HG02852 (cell line): ENCODE measurements around the gene BLVRB.

Source experiments
- ATAC-seq: cut with Tn5 transposase; IDR thresholded peaks from one replicate; pipeline ENCODE4 v1.9.1; 2021; ENCODE audit warnings: mild to moderate bottlenecking, moderate library complexity; ENCODE audit not compliant: unreplicated experiment

The BLVRB gene

DNA sequence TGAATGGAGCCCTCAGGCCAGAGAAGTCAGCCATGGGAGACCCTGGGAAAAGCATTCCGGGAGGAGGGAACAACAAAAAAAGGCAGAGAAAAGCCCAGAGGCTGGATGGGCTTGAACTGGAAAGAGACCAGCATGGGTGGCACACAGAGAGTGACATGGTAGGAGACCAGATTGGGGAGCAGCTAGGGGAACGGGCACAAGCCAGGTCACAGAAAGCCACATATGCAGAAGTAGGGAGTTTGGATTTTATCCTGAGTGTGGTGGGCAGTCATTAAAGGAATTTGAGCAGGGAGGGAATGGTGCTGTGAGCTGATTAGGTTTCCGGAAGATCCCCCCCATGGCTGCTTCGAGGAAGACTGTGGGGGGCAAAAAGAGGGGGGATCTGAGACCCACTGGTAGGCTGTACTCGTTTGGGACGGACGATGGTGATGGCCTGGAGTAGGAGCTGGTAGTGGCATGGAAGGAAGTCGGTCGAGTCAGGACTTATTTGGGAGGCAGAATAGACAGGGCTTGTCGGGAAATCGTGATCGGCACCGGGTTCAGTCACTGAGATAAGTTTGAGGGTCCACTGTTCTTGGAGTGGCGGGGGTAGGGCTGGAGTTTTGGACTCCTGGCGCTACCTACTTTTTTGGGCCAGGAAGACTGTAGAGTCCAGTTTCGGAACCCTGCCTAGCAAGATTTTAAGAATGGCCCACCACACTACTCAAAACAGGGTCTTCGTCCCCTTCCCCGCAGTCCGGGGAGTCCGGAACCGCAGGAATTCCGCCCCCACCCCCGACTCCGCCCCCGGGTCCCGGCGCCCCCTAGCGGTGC, 40.7 kb downstream of the BLVRB start:
- no peak for ATAC-seq

DNA sequence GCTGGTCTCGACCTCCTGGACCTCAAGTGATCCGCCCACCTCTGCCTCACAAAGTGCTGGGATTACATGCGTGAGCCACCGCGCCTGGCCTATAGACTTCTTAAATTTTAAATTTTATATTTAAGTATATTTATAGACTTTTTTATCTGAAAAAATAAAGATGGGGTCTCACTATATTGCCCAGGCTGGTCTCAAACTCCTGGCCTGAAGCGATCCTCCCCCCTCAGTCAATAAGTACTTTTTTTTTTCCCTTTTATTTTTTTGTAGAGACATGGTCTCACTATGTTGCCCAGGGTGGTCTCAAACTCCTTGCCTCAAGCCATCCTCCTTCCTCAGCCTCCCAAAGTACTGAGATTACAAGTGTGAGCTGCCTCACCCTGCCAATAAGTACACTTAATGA, 41.6 kb downstream of the BLVRB start:
- ATAC-seq = no peak

DNA sequence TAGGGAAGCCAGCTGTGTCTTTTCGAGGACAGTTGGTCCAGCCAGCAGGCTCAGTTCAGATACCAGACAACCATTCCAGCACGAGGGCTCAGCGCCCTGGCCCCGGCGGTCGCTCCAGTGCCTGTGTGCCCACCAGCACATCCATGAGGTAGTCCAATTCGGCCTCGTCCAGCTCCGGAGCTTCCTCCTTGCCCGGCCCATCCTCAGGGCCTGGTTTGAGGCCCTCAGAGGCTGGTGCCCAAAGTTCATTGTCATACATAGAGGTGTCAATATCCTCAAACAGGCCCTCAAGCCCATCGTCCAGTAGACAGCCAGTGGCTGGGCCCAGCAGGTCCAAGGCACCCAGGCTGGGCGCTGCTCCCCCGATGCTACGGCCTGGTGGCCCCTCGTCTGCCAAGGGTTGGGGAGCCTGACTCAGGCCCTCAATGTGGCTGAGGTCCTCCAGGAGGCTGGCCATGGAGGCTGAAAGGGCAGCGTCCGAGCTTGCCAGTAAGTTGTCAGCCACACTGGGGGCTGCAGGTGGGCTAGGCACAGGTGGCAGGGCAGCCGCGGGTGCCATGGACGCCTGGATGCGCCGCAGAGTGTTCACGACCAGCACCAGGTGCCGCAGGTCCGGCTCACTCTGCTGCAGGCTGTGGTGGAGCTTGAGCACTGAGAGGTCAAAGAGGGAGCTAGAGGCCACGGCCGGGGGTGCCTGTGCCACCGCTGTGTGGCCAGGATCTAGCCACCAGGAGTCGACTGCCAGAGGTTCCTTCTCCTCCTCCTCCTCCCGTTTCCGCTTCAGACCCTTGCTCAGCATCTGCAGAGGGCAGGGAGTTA, 42.6 kb downstream of the BLVRB start:
- ATAC-seq = no peak

DNA sequence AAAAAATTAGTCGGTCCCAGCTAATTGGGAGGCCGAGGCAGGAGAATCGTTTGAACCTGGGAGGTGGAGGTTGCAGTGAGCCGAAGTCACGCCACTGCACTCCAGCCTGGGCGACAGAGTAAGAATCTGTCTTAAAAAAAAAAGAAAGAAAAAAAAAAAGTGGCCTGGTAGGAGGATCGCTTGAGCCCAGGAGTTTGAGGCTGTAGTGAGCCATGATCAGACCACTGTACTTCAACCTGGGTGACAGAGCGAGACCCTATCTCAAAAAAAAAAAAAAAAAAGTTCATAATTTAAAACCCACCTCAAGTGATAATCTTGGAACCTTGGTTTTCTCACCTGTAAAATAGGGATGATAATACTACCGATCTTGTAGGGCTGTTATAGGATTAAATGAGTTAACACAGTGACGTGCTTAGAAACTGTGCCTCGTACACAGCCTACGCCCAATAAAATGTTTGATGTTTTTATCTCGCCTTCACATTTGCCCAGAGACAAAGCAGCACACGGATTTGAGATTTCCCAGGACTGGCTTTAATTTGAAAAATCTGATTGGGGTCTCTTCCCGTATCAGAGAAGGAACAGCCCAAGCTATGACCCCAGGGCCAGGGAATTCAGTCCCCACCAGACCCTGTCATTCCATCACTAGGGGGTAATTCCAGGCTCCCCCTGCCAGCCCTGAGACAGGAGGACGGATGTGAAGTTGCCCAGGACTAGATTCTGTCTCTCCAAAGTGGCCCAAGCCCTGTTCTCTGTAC, 43.4 kb downstream of the BLVRB start:
- ATAC-seq = no peak

DNA sequence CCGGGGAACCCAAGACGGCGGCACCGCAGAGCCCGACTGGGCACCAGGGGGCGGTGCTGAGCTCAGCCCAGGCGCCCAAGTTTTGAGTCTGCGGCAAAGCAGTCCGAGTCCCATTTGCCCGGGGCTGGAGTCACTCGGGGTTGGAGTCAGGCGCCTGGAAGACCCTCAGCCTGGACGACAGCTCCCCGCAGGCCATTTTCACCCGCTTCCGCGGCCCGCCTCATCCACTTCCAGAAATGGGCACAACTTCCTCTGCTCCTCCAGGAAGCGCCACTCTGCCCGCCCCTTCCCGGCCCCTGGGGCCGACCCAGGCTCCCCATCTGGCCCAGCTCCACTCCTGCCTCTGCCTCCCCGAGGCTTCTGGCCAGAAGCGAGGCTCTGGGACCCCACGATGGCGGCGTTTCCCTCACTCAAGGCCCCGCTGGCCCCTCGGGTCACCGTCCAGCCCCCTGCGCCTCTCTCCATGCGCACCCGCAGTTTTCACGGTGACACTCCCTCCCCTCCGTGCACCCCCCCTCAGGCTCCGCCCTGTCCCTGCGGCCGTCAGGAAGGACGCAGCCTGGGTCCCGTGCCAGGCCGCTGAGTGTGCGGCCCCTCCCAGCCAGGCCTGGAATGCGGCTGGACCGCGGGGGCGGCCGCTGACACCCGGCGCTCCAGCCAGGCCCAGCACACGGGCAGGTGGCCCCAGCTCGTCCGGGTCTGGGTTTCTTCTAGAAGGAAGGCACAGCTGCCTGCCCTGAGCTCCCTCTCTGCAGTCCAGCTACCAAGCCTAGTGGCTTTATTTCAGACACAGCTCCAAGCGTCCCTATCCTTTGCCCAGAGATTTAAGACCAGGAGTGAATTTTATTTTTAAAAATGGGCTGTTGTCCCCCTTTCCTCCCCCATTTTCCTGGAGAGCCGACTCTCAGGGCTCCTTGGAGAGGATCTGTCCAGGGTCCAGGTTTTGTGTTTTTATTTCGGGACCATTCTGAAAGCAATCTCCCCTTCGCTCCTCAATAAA, 44.5 kb downstream of the BLVRB start:
- peak; percentile 42 for ATAC-seq

DNA sequence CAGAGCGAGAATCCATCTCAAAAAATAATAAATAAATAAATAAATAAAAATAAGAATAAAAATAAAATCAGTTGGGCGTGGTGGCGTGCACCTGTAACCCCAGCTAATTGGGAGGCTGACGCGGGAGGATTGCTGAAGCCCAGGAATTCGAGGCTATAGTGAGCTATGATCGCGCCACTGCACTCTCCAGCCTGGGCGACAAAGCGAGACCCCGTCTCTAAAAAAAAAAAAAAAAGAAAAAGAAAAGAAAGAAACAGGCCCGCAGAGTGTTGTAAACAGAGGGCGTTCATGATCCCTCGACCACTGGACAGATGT, 45.1 kb downstream of the BLVRB start:
- ATAC-seq = no peak

DNA sequence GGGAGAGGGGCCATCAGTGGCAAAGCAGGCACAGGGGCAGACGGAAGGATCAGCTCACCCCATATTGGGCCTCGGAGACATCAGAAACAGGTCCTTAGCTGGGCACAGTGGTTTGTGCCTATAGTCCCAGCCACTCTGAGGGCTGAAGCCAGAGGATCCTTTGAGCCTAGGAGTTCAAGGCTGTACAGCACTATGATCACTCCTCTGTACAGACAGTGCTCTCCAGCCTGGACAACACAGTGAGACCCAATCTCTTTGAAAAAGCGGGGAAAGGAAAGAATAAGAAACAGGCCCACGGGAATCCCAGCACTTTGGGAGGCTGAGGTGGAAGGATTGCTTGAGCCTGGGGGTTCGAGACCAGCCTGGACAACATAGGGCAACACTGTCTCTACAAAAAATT, 45.8 kb downstream of the BLVRB start:
- no peak for ATAC-seq

DNA sequence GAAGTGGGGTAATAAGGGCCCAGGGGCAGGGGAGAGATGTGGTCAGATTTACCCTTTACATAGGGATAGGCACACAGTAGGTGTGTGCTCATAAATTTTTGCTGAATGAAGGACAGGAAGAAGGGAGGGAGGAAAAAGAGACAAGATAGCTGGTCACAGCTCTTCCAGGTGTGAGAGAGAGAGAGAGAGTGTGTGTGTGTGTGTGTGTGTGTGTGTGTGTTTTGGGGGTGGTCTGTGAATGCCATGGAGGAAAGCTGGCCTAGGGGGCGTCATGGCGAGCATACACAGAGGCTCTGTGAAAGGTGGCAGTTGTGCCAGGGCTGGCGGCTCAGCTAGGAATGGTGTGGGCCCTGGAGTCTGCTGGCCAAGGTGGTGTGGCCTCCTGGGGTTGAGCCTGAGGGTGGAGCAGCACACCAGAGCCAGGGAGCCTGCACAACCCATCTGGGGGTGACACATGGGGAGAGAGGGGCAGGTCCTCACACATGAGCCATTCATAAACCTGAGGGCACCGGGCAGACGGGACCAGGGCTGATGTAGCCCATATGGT, 46.4 kb downstream of the BLVRB start:
- no peak for ATAC-seq

DNA sequence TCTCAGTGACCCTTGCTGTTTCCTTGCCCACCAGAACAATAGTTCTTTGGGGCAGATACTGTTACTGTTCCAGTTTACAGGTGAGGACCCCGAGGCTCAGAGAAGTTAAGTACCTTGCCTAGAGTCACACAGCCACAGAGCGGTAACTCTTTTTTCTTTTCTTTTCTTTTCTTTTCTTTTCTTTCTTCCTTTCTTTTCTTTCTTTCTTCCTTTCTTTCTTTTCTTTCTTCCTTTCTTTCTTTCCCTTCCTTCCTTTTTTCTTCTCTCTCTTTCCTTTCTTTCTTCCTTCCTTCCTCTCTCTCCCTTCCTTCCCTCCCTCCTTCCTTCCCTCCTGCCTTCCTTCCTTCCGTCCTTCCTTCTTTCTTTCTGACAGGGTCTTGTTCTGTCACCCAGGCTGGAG, 47.5 kb downstream of the BLVRB start:
- ATAC-seq = no peak

DNA sequence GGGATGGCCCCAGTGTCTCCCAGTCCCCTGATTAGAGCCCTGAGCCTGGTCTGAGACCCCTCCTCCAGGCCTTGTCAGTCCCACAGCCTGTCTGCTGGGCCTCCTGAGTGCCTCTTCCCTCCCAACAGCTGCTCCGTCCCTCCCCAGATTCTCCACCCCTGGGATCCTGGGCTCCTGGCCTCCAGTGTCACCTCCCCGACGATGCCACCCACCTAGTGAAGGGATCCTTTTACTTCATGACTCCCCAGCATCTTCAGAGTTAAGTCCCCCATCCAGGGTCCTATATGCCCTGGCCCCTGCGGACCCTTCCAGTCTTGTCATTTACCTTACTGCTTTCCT, 47.9 kb downstream of the BLVRB start:
- ATAC-seq = no peak

DNA sequence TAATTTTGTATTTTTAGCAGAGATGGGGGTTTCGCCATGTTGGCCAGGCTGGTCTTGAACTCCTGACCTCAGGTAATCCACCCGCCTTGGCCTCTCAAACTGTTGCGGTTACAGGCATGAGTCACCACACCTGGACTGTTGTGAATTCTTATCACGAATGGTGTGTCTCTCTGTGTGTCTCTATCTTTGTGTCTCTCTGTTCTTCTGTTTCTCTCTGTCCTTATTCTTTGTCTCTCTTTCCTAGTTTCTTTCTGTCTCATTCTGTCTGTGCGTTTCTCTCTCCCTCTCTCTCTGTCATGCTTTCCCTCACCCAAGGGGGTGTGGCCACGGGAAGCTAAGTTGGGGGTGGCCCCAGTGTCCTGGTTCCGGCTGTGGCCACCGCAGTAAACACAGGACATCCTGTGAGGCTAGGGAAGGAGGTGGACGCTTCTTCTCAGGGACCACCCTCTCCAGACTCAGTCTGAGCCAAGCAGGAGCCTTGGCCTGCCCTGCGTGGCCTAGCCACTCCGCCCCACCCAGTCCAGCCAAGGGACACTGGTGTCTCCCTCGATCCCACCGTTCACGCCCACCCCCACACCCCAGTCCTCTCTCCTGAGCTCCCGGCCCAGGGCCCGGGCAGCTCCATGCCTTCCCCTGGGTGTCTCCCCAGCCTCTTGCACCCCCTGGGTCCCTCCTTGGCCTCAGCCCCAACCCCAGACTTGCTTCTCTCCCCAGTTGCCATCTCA, 48.5 kb downstream of the BLVRB start:
- no peak for ATAC-seq

DNA sequence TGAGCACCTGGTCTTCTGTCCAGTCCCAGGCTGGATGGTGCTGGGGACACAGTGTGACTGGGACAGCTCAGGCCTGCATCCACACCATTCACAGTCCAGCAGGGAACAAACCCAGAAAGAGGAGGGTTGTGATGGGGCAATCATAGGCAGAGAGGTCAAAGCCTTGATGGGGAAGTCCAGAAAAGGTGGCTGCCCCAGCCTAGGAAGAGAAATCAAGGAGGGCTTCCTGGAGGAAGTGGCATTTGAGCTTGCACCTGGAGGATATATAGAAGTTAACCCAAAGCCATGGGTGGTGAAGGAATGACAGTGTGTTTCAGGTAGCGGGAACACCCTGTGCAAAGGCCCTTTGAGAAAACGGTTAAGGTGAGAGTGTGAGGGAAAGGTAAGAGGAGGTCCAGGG, 49.8 kb downstream of the BLVRB start:
- ATAC-seq = no peak

DNA sequence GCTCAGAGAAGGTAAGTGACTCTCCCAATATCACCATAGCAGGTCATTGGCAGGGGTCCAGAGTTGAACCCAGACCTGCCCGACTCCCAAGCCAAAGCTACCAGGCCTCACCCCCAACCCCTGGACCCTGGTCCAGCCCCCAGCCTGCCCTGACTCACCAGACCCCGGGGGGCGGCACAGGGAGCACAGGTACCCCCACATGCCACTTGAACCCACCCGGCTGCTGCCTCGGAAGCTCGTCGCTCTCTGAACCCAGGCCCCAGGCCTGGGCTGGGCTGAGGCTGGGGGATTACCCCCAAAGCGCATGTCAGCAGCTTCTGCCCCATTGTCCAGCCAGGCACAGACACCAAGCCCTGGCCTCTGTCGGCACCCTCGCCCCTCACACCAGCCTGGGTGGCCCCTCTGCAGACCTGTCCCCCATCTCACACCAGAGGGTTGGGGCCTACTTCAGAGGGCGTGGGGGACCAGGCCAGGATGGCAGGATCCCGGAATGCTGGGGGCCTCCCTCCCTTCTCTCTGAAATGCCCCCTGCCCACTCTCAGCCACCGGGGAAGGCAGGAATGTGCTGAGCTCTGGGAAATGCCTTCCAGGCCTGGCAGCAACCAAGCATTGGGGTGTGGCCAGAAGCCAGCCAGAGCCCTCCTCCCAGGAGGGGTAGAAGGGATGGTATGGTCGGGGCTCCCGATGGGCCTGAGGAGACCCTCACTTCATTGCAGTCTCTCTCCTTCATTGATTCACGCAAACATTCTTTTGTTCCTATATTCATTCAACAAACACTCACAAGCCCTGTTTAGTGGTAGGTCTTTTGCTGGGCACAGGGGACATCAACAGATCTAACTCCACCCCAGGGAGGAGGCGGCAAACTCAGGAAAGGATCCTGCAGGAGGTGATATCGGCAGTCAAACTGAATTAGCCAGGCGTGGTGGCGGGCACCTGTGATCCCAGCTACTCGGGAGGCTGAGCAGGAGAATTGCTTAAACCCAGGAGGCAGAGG, 50.7 kb downstream of the BLVRB start:
- no peak for ATAC-seq

DNA sequence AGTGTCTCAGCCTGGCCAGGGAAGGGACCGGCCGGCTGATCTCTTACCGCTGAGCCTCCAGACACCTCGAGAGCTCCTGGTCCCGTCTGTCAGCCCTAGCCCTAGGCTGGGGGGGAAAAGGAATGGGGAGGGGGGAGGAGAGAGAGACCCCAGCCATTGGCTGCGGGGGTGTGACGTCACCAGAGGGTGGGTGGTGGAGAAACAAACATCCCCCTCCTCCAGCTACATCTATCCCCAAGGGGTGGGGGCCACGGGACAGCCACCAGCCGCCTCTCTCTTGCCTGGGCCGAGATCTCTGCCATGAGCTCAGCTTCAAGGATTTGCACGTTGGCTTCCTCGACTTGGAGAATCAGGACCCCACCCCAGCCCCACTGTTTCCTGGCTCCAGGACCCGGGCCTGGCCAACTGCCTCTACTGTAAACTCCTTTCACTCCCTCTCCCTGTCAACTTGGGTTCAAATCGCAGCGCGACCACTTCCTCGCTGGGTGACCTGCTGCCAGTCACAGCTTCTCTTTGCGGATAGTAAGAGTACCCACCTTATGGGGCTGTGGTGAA, 52.2 kb downstream of the BLVRB start, which contains the start of gene PRX:
TSS of gene PRX (minus strand) at position 88 of the 555 bp plus-strand sequence. CDS start 5,446 bp downstream, outside the sequence.
- no peak for ATAC-seq

DNA sequence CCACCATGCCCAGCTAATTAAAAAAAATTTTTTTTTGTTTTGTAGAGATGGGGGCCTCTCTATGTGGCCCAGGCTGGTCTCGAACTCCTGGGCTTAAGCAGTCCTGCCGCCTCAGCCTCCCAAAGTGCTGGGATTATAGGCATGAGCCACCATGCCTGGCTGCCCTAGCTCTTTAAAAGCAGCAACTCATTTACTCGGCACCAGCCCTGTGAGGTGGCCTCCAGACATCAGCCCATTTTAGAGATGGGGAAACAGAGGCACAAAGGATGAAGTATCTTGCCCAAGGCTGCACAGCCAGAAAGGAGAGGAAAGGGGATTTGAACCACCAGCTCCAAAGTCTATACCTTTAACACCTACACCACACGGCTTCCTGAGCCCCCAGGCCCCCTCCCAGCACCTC, 52.7 kb downstream of the BLVRB start:
- ATAC-seq = no peak

DNA sequence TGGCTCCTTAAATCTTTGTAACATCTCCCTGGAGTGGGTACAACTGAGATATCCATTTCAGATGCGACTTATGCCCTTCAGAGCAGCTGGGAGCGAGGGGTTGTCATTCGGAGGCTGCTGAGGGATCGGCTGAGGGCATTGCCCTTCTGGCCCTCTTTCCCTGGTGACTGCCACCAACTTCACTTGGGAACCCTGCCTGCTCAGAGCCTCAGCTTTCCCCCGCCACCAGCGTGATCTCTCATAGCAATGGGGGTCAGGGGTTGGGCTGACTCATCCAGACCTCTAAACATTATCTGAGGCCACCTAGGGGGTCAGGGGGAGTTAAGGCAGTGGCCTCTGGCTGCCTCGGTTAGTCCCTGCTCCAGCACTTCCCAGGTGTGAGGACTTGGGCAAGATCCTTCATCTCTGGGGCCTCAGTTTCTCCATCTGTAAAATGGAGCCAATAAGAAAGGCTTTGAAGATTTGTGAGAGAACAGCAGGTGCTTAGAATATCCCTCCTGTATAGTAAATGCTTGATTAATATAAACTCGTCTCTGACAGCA, 53.5 kb downstream of the BLVRB start:
- no peak for ATAC-seq

DNA sequence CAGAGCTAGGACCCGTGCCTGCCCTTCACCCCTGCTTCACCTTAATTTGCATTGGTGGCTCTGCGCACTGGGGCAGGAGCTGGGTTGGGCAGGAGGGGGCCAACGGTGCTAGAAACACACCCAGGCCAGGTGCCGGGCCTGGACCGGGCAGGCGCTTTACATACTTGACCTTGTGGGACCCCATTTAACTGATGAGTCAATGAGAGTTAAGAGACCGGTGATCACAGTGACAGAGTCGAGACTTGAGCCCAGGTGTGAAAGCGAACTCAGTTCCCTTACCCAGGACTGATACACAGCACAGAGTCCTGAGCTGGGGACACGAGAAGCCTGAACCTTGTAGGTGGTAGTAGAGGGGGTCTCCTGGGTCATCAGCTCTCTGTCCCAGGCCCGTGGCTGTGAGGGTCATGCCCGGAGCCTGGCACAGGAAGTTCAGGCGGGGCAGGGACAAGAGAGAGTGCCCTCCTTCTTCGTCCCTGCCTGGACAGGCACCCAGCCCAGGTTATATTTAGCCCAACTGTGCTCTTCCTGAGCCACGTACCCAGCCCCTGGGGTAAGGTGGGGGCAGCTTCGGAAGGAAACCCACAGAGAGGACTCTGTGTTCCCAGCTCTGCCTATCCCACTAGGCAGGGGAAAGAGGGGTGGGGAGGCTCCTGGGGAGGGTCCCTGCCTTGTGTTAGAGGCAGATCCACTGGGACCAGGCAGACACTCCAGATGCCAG, 54.3 kb downstream of the BLVRB start:
- ATAC-seq = no peak
